Subcutaneous abdominal adipose tissue (tissue), 5 donors: Measurements from ENCODE around the gene POU3F2.
A peak's percentile ranks its signal among the peaks of the same experiment; 100 is the strongest.

ENCODE experiments used
- H3K27ac ChIP-seq: one replicate; pipeline ENCODE4 v1.7.0; 2013; ENCODE audit warnings: low read depth, mild to moderate bottlenecking, inconsistent platforms, low read length, moderate library complexity
- H3K27me3 ChIP-seq, 5 donors: one replicate each; pipeline ENCODE4 v1.7.0; 2013; ENCODE audit warnings: low read length in 5 of 5, inconsistent platforms in 1 of 5; ENCODE audit not compliant: control insufficient read depth in 5 of 5, insufficient read depth in 4 of 5
- H3K36me3 ChIP-seq, 5 donors: one replicate each; pipeline ENCODE4 v1.7.0; 2013; ENCODE audit warnings: low read length in 5 of 5; ENCODE audit not compliant: control insufficient read depth in 5 of 5, insufficient read depth in 5 of 5
- H3K4me1 ChIP-seq, 5 donors: one replicate each; pipeline ENCODE4 v1.7.0; 2013; ENCODE audit warnings: low read length in 5 of 5, mild to moderate bottlenecking in 3 of 5, moderate library complexity in 1 of 5; ENCODE audit not compliant: control insufficient read depth in 5 of 5, insufficient read depth in 5 of 5
- H3K4me3 ChIP-seq, 5 donors: one replicate each; pipeline ENCODE4 v1.7.0; 2013; ENCODE audit warnings: low read length in 5 of 5, low read depth in 1 of 5
- H3K9ac ChIP-seq, 5 donors: one replicate each; pipeline ENCODE4 v1.7.0; 2013; ENCODE audit warnings: low read length in 5 of 5, mild to moderate bottlenecking in 4 of 5, moderate library complexity in 3 of 5
- H3K9me3 ChIP-seq, 5 donors: one replicate each; pipeline ENCODE4 v1.7.0; 2013; ENCODE audit warnings: low read length in 5 of 5; ENCODE audit not compliant: control insufficient read depth in 5 of 5
- donor health status: healthy.
- donor health status: healthy.
- donor health status: healthy.
- donor health status: healthy.
- donor health status: healthy.

POU3F2 gene

DNA sequence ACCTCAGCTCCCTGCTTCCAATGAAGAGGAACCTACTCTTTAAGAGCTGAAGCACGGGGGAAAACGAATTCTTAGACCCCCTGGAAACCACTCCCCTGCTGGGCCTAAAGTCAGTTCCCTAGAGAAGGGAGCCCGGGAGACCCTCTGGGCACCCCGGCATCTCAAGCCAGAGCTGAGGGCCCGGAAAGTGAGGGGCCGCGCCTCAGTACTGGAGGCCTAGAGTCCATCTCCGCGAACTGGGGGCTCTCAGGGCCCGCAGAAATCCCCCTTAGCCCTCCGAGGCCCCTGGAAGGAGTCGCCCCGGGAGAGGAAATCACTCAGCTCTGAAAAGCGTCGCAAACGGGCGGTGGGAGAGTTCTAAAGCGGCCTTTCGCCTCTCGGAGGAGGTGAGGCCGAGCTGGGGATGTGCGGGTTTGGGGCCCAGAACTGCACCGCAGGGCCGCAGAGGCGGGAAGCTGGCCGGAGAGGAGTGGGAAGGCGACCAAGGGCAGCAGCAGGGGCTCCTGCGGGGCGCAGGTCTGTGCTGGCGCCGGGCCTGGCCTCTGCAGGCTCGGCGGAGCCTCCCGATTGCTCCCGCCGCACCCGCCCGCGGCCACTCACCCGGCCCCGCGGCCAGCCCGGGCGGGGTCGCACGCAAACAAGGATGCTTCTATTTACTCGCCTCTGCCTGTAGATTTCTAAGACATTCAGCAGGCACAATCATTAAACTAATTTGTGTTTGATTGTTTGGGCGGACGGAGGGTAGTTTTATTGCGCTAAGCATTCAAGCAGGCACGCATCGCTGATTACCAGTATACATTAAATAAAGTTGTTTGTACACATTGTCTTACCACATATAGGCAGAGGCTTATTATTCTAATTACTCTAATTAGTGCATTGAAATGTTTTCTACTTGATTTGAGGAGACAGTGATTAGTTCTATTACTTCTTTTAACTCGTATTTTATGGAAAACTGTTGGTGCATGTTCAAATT, 9.2 kb downstream of the POU3F2 start:
- H3K27me3 ChIP-seq: peaks cover 72 to 93% (median 78%) of the 10 kb centered on the region in 5 donors
- H3K36me3 ChIP-seq: no peaks in the 10 kb centered on the region
- H3K4me3 ChIP-seq: no peak overlapping the region
- peaks cover 0 to 39% (median 33%) of the 10 kb centered on the region in 5 donors for H3K4me1 ChIP-seq
- no peak overlapping the region for H3K27ac ChIP-seq
- no peaks in the 10 kb centered on the region for H3K9me3 ChIP-seq
- no peak overlapping the region for H3K9ac ChIP-seq

DNA sequence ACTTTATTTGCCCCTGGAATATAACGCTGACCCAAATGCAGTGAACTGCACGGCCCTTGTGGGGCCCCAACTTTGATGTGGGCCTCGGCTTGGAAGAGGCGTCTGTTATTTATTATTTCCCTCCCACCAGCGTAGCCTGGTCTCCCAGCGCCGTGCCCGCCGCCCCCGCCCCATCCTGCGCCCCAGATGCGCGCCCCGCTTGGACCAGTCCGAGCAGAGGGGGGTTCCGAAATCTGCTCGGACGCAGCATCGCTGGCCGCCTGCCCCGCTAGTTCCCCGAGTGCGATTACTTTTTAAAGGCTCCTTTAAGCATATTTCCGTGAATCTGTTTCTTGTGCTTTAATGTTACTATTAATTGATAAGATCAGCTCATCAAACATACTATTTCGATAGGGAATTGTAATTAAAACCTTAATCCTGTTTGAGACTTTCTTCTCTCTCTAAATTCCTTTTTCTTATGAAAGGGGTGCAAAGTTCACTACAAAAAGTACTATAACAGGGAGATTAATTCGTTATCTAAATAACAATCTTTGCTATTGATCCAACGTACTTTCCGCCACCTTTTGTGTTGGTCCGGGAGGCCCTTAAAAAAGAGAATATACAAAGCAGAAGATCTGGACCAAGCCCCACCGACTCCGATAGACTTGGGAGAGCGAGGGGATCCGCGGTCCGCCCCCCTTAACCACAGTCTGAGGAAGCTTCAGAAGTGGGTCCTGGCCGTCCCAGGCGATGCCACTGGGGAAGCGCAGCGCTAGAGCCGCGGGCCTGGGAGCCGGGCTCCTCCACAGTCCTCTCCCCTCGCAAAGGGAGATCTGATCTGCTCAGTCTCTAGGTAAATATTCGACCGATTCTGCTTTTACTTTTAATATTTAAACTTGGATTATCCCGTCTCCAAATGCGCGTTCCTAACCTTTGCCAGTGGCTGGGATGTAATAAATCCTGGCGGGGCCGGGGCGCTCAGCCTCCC, 10.2 kb downstream of the POU3F2 start:
- Histone ChIP-seq H3K27ac (no peak overlapping the region), H3K9me3 (no peaks in the 10 kb centered on the region), H3K27me3 (peaks cover 75 to 88% (median 77%) of the 10 kb centered on the region in 5 donors), H3K4me1 (peaks cover 0 to 43% (median 37%) of the 10 kb centered on the region in 5 donors), H3K9ac (no peak overlapping the region), H3K36me3 (no peaks in the 10 kb centered on the region), H3K4me3 (peak overlapping the region in 3 of 5 donors; percentile 22 to 48 (median 24))

GRCh38 chr6:98845211-98846020, 11.0 kb downstream of the POU3F2 start:
- H3K9ac ChIP-seq: no peak overlapping the region
- H3K27ac ChIP-seq: no peak overlapping the region
- H3K36me3 ChIP-seq: no peaks in the 10 kb centered on the region
- H3K4me1 ChIP-seq: peaks cover 0 to 43% (median 37%) of the 10 kb centered on the region in 5 donors
- H3K27me3 ChIP-seq: peaks cover 66 to 79% (median 70%) of the 10 kb centered on the region in 5 donors
- H3K4me3 ChIP-seq: peak overlapping the region in 2 of 5 donors; percentile 7 to 48
- H3K9me3 ChIP-seq: no peaks in the 10 kb centered on the region

DNA sequence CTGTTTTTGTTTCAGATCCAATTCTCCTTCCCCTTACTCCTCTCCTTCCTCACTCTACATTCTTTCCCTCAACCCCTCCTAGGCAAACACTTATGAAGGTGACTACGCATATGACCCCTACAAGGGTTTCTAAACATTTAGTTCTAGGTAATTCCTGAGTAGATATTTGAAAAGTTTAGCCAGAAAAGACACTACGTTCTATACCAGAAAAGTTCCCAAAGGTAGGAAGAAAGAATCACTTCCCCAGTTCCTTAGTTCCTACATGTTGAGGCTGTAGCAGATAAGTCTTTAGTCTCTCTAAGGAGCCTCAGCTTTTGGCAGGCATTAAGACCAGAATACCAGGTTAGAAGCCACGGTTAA, 11.6 kb downstream of the POU3F2 start:
- H3K9me3 ChIP-seq: no peaks in the 10 kb centered on the region
- no peaks in the 10 kb centered on the region for H3K36me3 ChIP-seq
- peaks cover 0 to 43% (median 37%) of the 10 kb centered on the region in 5 donors for H3K4me1 ChIP-seq
- H3K27me3 ChIP-seq: peaks cover 60 to 74% (median 65%) of the 10 kb centered on the region in 5 donors
- no peak overlapping the region for H3K27ac ChIP-seq
- no peak overlapping the region for H3K9ac ChIP-seq
- no peak overlapping the region for H3K4me3 ChIP-seq

DNA sequence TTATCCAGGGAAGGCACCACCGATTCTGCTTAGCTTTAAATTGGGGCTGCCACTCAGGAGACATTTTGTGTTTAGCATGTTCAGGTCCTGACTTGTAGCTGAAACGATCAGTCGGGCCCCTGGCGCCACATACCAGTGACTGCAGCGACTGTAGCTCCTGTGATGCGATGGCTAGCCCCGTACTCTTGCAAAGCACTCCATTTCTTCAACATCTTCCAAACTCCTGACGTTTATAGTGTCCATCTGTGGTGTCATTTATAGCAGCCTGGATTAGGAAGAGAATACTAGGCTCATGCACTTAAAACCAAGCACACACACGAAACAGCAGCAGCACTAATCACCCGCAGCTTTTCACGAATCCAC, 13.0 kb downstream of the POU3F2 start:
- Histone ChIP-seq H3K27me3 (peaks cover 50 to 60% (median 53%) of the 10 kb centered on the region in 5 donors), H3K4me1 (peaks cover 0 to 43% (median 37%) of the 10 kb centered on the region in 5 donors), H3K36me3 (no peaks in the 10 kb centered on the region), H3K9ac (peak overlapping the region in 1 of 5 donors; percentile 59), H3K9me3 (no peaks in the 10 kb centered on the region), H3K4me3 (peak overlapping the region in 3 of 5 donors; percentile 27 to 58 (median 55)), H3K27ac (no peak overlapping the region)

- Histone ChIP-seq H3K4me1 (peaks cover 0 to 43% (median 37%) of the 10 kb centered on the region in 5 donors), H3K9me3 (no peaks in the 10 kb centered on the region), H3K9ac (peak overlapping the region in 1 of 5 donors; percentile 59), H3K27ac (no peak overlapping the region), H3K36me3 (no peaks in the 10 kb centered on the region), H3K27me3 (peaks cover 44 to 55% (median 47%) of the 10 kb centered on the region in 5 donors), H3K4me3 (peak overlapping the region in 4 of 5 donors; percentile 27 to 58 (median 43))
These were observed 13.6 kb downstream of the POU3F2 start for GRCh38 chr6:98847779-98848538.

DNA sequence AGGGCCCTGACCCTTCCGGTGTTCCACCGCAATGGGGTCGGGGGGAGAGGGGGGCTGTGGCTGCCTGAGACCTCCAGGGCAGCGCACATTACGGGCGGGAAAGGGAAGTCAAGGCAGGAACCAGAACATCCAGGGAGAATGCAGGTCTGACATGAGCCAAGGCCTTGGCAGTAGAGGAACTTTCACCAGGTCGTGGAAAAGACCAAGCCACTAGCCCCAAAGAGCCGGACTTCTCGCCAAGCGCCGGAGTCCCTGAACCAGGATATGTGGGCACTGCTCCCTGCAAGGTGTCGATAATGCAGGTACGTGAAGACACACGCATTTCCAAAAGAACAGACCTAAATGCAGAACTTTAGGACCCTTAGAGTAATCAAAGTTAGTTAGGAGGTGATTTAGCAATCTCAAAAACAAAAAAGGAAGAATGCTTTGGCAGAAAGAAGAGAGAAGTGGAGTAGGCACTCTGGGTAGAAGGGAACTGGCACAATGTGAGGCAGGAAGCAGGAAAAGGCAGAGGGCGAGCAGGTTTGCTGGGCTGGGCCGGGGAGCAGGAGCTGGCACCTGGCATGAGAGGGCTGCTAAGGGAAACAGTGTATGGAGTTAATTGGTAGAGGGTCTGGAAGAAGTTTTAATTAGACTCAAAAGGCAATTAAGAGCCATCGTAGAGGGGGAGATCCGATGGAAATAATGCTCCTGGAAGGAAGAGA, 14.3 kb downstream of the POU3F2 start:
- Histone ChIP-seq H3K27ac (no peak overlapping the region), H3K36me3 (no peaks in the 10 kb centered on the region), H3K9me3 (no peaks in the 10 kb centered on the region), H3K4me1 (peaks cover 0 to 37% (median 33%) of the 10 kb centered on the region in 5 donors), H3K27me3 (peaks cover 37 to 48% (median 41%) of the 10 kb centered on the region in 5 donors), H3K4me3 (peak overlapping the region in 2 of 5 donors; percentile 55 to 58), H3K9ac (peak overlapping the region in 1 of 5 donors; percentile 59)

GRCh38 chr6:98864497-98864896, 30.1 kb downstream of the POU3F2 start:
- Histone ChIP-seq H3K4me1 (no peaks in the 10 kb centered on the region), H3K27ac (no peak overlapping the region), H3K9ac (no peak overlapping the region), H3K9me3 (no peaks in the 10 kb centered on the region), H3K27me3 (no peaks in the 10 kb centered on the region), H3K4me3 (no peak overlapping the region), H3K36me3 (peaks cover 0 to 11% (median 0%) of the 10 kb centered on the region in 5 donors)
